Stomach (tissue), 9 donors: ENCODE measurements around the gene FOXL1. TPM values are rescaled to one million over a fixed set of nuclear protein-coding genes. Genes with fewer than 3 reads are reported as not detected.

Experiments
- DNase-seq, 2 donors: peaks; one replicate each; pipeline versions ENCODE4 v3.0.0 to v3.0.0-alpha.2; 2013 to 2019
- H3K27ac ChIP-seq, 5 donors: fragments of 200-600 bp in 4 of 5; sonication (generic) in 4 of 5; one replicate each; pipeline ENCODE4 v1.5.1; 2013 to 2019; ENCODE audit warnings: mild to moderate bottlenecking in 1 of 5, moderate library complexity in 1 of 5
- H3K27me3 ChIP-seq, 3 donors: fragments of 200-600 bp; sonication (generic); one replicate each; pipeline ENCODE4 v1.5.1; 2017 to 2019; ENCODE audit warnings: mixed run types in 1 of 3
- H3K36me3 ChIP-seq, 4 donors: fragments of 200-600 bp; sonication (generic); 1 replicate in 3 of 4; 2 replicates in 1 of 4; pipeline ENCODE4 v1.5.1; 2016 to 2019
- H3K4me1 ChIP-seq, 4 donors: fragments of 200-600 bp; sonication (generic); one replicate each; pipeline ENCODE4 v1.5.1; 2016 to 2019
- H3K4me3 ChIP-seq, 4 donors: fragments of 200-600 bp; sonication (generic) in 3 of 4; one replicate each; pipeline ENCODE4 v1.5.1; 2016 to 2019; ENCODE audit warnings: mild to moderate bottlenecking in 1 of 4
- H3K9me3 ChIP-seq, 4 donors: fragments of 200-600 bp; sonication (generic); one replicate each; pipeline ENCODE4 v1.5.1; 2016 to 2019
- EP300 ChIP-seq: sonication (generic); formaldehyde crosslinking; IDR thresholded peaks from one replicate; pipeline ENCODE4 v1.6.1; 2017; ENCODE audit warnings: antibody characterized with exemption
- POLR2A ChIP-seq, 4 donors: fragments of 450-650 bp; IDR thresholded peaks; one replicate each; pipeline ENCODE4 v1.6.1; 2016; ENCODE audit warnings: antibody characterized with exemption in 4 of 4, control low read depth in 2 of 4, mild to moderate bottlenecking in 1 of 4, moderate library complexity in 1 of 4
- POLR2AphosphoS5 ChIP-seq, 3 donors: sonication (generic); formaldehyde crosslinking; IDR thresholded peaks; one replicate each; pipeline ENCODE4 v1.6.1; 2016; ENCODE audit warnings: antibody characterized with exemption in 3 of 3
- WGBS, 5 donors: extraction: QIAGEN DNeasy Blood & Tissue Kit in 3 of 5; methylation state at CpG; one replicate each; pipeline versions ENCODE4 v1.1.5 to v1.1.7; 2013 to 2018; 5-methylcytosine and 5-hydroxymethylcytosine counted together
- intact Hi-C: fragments of 100-400 bp; cut with DNase I; formaldehyde crosslinking; loops from one replicate; pipeline ENCODE4 v1.15.1; 2023; ENCODE audit warnings: low total_unique reads
- polyA plus RNA-seq, 3 donors: library from polyadenylated mRNA; stranded (reverse); fragments of 200-250 nt; gene quantifications; one replicate each; pipeline ENCODE4 v1.2.3, GENCODE V29; 2013
- total RNA-seq, 5 donors: library from RNA; depleted of rRNA; stranded (reverse); fragments of >200 nt; gene quantifications; one replicate each; pipeline versions ENCODE4 v1.1.0 to v1.2.3, GENCODE V29; 2014 to 2016
- TF ChIP-seq, protein P1 (sequence below), 7 experiments: fragments of 450-650 bp in 4 of 7; fragments of 200-600 bp in 3 of 7; sonication (generic) in 3 of 7; IDR thresholded peaks; one replicate each; pipeline ENCODE4 v1.5.1; 2016 to 2019; ENCODE audit warnings: antibody characterized with exemption in 7 of 7, control low read depth in 2 of 7, mild to moderate bottlenecking in 1 of 7
- donor health status: healthy with polysubstance abuse.
- donor health status: Bipolar disorder and iron deficiency.
- donor health status: healthy.

FOXL1 gene
- total and polyA plus RNA-seq, 8 donors, result 0.60 to 12.7 (median 5.2) TPM; not detected in 2

GRCh38 chr16:86578611-86579267, 390 bp downstream of the FOXL1 start:
- Histone ChIP-seq H3K36me3 (no peaks in the 10 kb centered on the region), H3K27ac (peak overlapping the region; percentile 61 to 78 (median 70)), H3K9me3 (no peaks in the 10 kb centered on the region), H3K4me1 (peaks cover 9 to 37% (median 28%) of the 10 kb centered on the region in 4 donors), H3K4me3 (peak overlapping the region; percentile 19 to 44 (median 28)), H3K27me3 (peaks cover 20 to 91% (median 65%) of the 10 kb centered on the region in 3 donors)
- TF ChIP-seq POLR2AphosphoS5 (IDR thresholded peaks at IDR 0.05) (no peak), POLR2A (IDR thresholded peaks at IDR 0.05) (no peak), EP300 (no peak)
- TF ChIP-seq, protein P1, sequence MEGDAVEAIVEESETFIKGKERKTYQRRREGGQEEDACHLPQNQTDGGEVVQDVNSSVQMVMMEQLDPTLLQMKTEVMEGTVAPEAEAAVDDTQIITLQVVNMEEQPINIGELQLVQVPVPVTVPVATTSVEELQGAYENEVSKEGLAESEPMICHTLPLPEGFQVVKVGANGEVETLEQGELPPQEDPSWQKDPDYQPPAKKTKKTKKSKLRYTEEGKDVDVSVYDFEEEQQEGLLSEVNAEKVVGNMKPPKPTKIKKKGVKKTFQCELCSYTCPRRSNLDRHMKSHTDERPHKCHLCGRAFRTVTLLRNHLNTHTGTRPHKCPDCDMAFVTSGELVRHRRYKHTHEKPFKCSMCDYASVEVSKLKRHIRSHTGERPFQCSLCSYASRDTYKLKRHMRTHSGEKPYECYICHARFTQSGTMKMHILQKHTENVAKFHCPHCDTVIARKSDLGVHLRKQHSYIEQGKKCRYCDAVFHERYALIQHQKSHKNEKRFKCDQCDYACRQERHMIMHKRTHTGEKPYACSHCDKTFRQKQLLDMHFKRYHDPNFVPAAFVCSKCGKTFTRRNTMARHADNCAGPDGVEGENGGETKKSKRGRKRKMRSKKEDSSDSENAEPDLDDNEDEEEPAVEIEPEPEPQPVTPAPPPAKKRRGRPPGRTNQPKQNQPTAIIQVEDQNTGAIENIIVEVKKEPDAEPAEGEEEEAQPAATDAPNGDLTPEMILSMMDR (IDR thresholded peaks at IDR 0.05), result no peak
- peak in 1 of 2 donors; percentile 45 for DNase-seq
- intact Hi-C loops, result no loop called here
- WGBS, 5 donors, result 3 to 15% (median 7%) methylated on average over 28 to 69 of the region's 69 CpGs

DNA sequence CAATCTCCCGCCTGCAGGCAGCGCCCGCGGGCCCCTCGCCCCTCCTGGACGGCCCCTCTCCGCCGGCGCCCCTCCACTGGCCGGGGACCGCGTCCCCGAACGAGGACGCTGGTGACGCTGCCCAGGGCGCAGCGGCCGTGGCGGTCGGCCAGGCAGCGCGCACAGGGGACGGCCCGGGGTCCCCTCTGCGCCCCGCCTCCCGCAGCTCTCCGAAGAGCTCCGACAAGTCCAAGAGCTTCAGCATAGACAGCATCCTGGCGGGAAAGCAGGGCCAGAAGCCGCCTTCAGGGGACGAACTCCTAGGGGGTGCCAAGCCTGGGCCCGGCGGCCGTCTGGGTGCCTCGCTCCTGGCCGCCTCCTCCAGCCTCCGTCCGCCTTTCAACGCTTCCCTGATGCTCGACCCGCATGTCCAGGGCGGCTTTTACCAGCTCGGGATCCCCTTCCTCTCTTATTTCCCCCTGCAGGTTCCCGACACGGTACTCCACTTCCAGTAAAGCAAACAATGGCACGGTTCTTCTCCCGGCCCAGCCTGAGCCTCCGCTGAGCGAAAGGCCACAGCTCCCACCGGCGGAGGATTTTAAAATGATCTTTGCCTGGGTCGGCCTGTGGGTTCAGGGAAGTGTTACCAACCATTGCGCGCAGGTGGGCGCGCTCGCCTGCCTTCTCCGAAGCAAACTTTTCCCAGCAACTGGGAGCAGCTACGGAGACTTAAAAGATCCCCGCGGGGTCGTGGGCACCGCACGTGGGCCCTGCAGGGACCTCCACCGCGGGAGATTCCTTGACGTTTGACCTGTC, 1.1 kb downstream of the FOXL1 start:
- Histone ChIP-seq H3K27me3 (peaks cover 20 to 91% (median 61%) of the 10 kb centered on the region in 3 donors), H3K36me3 (no peaks in the 10 kb centered on the region), H3K4me3 (peak overlapping the region; percentile 19 to 44 (median 28)), H3K9me3 (no peaks in the 10 kb centered on the region), H3K27ac (peak overlapping the region; percentile 61 to 78 (median 70)), H3K4me1 (peaks cover 9 to 37% (median 28%) of the 10 kb centered on the region in 4 donors)
- TF ChIP-seq EP300 (no peak), POLR2A (IDR thresholded peaks at IDR 0.05) (no peak), POLR2AphosphoS5 (IDR thresholded peaks at IDR 0.05) (no peak)
- TF ChIP-seq, protein P1 (IDR thresholded peaks at IDR 0.05), result no peak
- intact Hi-C loops, result no loop called here
- DNase-seq, result no peak
- 7 to 21% (median 13%) methylated on average over 36 to 69 of the region's 69 CpGs for WGBS, 5 donors

DNA sequence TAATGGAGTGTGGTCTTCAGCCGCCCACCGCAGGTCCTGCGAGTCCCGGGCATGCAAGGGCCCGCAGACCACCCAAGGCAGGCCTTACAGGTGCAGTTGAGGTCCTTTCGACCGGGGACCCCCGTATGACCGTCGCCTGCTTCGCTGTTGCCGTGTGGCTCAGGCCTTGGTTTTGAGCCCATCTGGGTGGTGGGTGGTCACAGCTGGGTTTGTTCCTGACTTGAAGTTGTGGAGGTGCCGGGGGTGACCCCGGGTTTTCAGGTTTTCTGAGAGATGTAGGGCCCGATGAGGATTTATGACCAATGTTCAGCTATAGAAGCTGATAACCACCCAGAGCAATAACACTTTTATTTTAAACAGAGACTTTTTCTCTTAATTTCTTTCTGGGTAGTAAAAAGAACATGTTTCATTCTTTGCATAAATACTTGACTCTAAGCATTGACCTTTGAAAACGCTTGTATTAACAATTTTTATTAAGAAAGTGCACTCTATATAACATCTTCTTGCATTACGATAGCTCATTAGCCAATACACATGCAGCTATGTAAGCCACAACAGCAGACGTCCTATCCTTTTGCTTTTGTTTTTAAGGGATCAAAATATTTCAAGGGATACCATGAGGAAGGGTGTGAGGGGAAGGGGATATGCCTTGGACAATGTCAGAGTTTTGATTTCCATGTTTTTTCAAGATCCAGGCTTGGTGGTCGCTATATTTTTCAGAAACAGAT, 1.9 kb downstream of the FOXL1 start:
- no peak for DNase-seq
- WGBS, 5 donors, result 31 to 64% (median 34%) methylated on average over 18 to 19 of the region's 19 CpGs
- H3K36me3 ChIP-seq, result no peaks in the 10 kb centered on the region
- H3K4me1 ChIP-seq, result peaks cover 9 to 36% (median 28%) of the 10 kb centered on the region in 4 donors
- peak overlapping the region in 3 of 5 donors; percentile 61 to 75 (median 70) for H3K27ac ChIP-seq
- intact Hi-C loops, result no loop called here
- H3K9me3 ChIP-seq, result no peaks in the 10 kb centered on the region
- peak overlapping the region; percentile 4 to 44 (median 25) for H3K4me3 ChIP-seq
- peaks cover 20 to 88% (median 55%) of the 10 kb centered on the region in 3 donors for H3K27me3 ChIP-seq
- TF ChIP-seq EP300, result no peak
- TF ChIP-seq, protein P1 (IDR thresholded peaks at IDR 0.05), result no peak
- no peak for TF ChIP-seq POLR2AphosphoS5 (IDR thresholded peaks at IDR 0.05)
- TF ChIP-seq POLR2A (IDR thresholded peaks at IDR 0.05), result no peak

- H3K4me3 ChIP-seq, result no peak overlapping the region
- no peaks in the 10 kb centered on the region for H3K9me3 ChIP-seq
- DNase-seq, result no peak
- WGBS, 5 donors, result 34 to 64% (median 48%) methylated on average over 9 of the region's 9 CpGs
- H3K27ac ChIP-seq, result peak overlapping the region in 2 of 5 donors; percentile 12 to 31
- H3K36me3 ChIP-seq, result no peaks in the 10 kb centered on the region
- peaks cover 20 to 83% (median 50%) of the 10 kb centered on the region in 3 donors for H3K27me3 ChIP-seq
- peaks cover 9 to 36% (median 24%) of the 10 kb centered on the region in 4 donors for H3K4me1 ChIP-seq
- TF ChIP-seq EP300 (no peak), POLR2AphosphoS5 (IDR thresholded peaks at IDR 0.05) (no peak), POLR2A (IDR thresholded peaks at IDR 0.05) (no peak)
- TF ChIP-seq, protein P1 (IDR thresholded peaks at IDR 0.05), result no peak
- intact Hi-C loops, result no loop called here
Observed at GRCh38 chr16:86580791-86581170, 2.4 kb downstream of the FOXL1 start.
